ENCODE measurements around the gene TEX22.

Gene TEX22

GRCh38 chr14:105354541-105354940, 43.8 kb upstream of the TEX22 start:
- Histone ChIP-seq H3K36me3 (ENCODE audit: control insufficient read depth in 1 of 2, insufficient read depth in 2 of 2, low read depth in 1 of 2, low read length in 2 of 2) (peaks cover 21 to 68% of the 10 kb centered on the region in 2 experiments), H4K8ac (ENCODE audit: low read length) (no peak overlapping the region), H2AK5ac (ENCODE audit: low read length, severe bottlenecking) (no peak overlapping the region), H3K18ac (ENCODE audit: low read depth in 1 of 2, low read length in 2 of 2) (no peak overlapping the region), H2AFZ (ENCODE audit: low read depth, low read length) (no peak overlapping the region), H2BK12ac (ENCODE audit: low read length in 2 of 2) (no peak overlapping the region), H2BK5ac (ENCODE audit: low read depth, low read length, poor library complexity, severe bottlenecking) (no peak overlapping the region), H4K91ac (ENCODE audit: low read length) (no peak overlapping the region), H3K4me3 (ENCODE audit: insufficient read depth in 1 of 2, low read depth in 1 of 2, low read length in 2 of 2) (no peak overlapping the region), H3K4ac (ENCODE audit: low read depth in 1 of 2, low read length in 2 of 2) (no peak overlapping the region), H3K4me1 (ENCODE audit: control insufficient read depth, insufficient read depth, low read depth, low read length) (peaks cover 9% of the 10 kb centered on the region), H2BK120ac (ENCODE audit: low read depth, low read length) (no peak overlapping the region), H3K9me3 (ENCODE audit: control insufficient read depth, low read length) (no peaks in the 10 kb centered on the region), H3K9ac (ENCODE audit: low read length) (no peak overlapping the region), H3K4me2 (ENCODE audit: low read length, poor library complexity, severe bottlenecking) (no peak overlapping the region), H2BK15ac (ENCODE audit: low read depth, poor library complexity, severe bottlenecking) (no peak overlapping the region), H3K79me1 (replicated peaks; ENCODE audit: low read length, poor library complexity, severe bottlenecking) (peaks cover 18% of the 10 kb centered on the region), H3K27me3 (ENCODE audit: control insufficient read depth in 1 of 2, insufficient read depth in 1 of 2, low read length in 2 of 2) (no peaks in the 10 kb centered on the region), H3K14ac (ENCODE audit: low read length in 2 of 2) (no peak overlapping the region), H3K23ac (ENCODE audit: low read length in 2 of 2) (no peak overlapping the region), H3K27ac (ENCODE audit: low read length, poor library complexity, severe bottlenecking) (no peak overlapping the region)
- WGBS: 96% methylated on average over 20 of the region's 20 CpGs
- DNase-seq: no peak

GRCh38 chr14:105355049-105355575, 43.2 kb upstream of the TEX22 start:
- H3K4ac ChIP-seq (ENCODE audit: low read depth in 1 of 2, low read length in 2 of 2): no peak overlapping the region
- WGBS: 95% methylated on average over 27 of the region's 27 CpGs

DNA sequence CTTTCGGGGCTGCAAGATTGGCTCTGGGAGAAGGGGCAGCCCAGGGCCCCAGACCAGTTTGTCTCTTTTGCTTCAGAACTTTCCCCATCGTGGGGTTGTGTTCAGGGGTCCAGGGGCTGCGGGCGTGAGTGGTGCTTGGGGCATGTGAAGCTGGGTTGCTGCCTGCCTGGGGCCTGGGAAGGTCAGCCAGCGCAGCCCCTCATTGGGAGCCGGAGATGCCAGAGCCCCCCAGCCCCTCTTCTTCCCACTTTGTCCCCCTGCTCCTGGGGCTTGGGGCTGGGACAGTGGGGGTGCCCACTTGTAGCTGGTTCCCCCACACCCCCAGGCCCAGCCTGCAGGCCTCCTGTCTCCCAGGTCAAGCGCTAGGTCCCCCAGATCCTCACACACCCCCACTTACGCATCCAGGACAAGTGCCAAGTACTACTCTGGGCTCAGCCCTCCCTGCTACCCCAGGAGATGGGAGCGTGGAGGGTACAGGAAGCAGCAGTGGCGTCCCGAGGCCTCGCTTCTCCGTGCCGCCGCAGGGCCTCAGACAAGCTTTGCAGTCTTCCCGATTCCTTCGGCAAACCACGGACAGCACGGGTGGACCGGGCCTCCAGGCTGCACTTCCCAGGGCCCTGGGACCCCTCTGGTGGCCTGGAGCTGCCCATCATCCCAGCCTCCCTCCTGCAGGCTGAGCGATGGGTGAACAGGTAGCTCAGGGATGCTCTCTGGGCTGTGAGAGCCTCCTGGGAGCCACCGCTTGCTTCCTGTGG, 42.3 kb upstream of the TEX22 start:
- H4K91ac ChIP-seq (ENCODE audit: low read length): no peak overlapping the region
- H3K79me1 ChIP-seq (replicated peaks; ENCODE audit: low read length, poor library complexity, severe bottlenecking): peaks cover 9% of the 10 kb centered on the region

More at GRCh38 chr14:105355049-105355575, 43.2 kb upstream of the TEX22 start:
- no peak overlapping the region for H2BK12ac ChIP-seq (ENCODE audit: low read length in 2 of 2)
- H2AK5ac ChIP-seq (ENCODE audit: low read length, severe bottlenecking): no peak overlapping the region
- no peaks in the 10 kb centered on the region for H3K9me3 ChIP-seq (ENCODE audit: control insufficient read depth, low read length)
- H3K36me3 ChIP-seq (ENCODE audit: control insufficient read depth in 1 of 2, insufficient read depth in 2 of 2, low read depth in 1 of 2, low read length in 2 of 2): peaks cover 23 to 63% of the 10 kb centered on the region in 2 experiments
- H3K14ac ChIP-seq (ENCODE audit: low read length in 2 of 2): no peak overlapping the region
- peaks cover 9% of the 10 kb centered on the region for H3K4me1 ChIP-seq (ENCODE audit: control insufficient read depth, insufficient read depth, low read depth, low read length)
- no peak overlapping the region for H2AFZ ChIP-seq (ENCODE audit: low read depth, low read length)
- H2BK5ac ChIP-seq (ENCODE audit: low read depth, low read length, poor library complexity, severe bottlenecking): no peak overlapping the region
- H3K9ac ChIP-seq (ENCODE audit: low read length): no peak overlapping the region
- H3K18ac ChIP-seq (ENCODE audit: low read depth in 1 of 2, low read length in 2 of 2): no peak overlapping the region
- H3K27ac ChIP-seq (ENCODE audit: low read length, poor library complexity, severe bottlenecking): no peak overlapping the region
- H3K23ac ChIP-seq (ENCODE audit: low read length in 2 of 2): no peak overlapping the region
- H4K8ac ChIP-seq (ENCODE audit: low read length): no peak overlapping the region
- H3K27me3 ChIP-seq (ENCODE audit: control insufficient read depth in 1 of 2, insufficient read depth in 1 of 2, low read length in 2 of 2): no peaks in the 10 kb centered on the region
- H3K79me1 ChIP-seq (replicated peaks; ENCODE audit: low read length, poor library complexity, severe bottlenecking): peaks cover 15% of the 10 kb centered on the region
- no peak overlapping the region for H2BK120ac ChIP-seq (ENCODE audit: low read depth, low read length)
- H3K4me2 ChIP-seq (ENCODE audit: low read length, poor library complexity, severe bottlenecking): no peak overlapping the region
- H4K91ac ChIP-seq (ENCODE audit: low read length): no peak overlapping the region
- H3K4me3 ChIP-seq (ENCODE audit: insufficient read depth in 1 of 2, low read depth in 1 of 2, low read length in 2 of 2): no peak overlapping the region
- no peak overlapping the region for H2BK15ac ChIP-seq (ENCODE audit: low read depth, poor library complexity, severe bottlenecking)
- DNase-seq: no peak

DNA sequence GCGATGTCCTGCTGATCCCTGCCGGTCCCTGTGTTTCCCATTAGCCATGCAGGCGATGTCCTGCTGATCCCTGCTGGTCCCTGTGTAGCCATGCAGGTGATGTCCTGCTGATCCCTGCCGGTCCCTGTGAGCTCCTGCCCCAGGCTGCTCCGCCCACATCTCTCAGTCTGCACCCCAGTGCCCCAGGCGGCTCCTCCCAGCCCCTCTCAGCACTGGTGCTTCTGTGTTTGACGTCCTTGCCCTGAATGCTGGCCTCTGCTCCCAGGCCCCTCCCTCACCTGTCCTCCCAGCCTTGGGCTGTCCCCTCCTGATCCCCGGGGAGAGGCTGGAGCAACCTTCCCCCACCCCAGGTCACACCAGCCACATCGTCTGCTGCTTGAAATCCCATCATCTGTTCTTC, 41.4 kb upstream of the TEX22 start:
- Histone ChIP-seq H3K79me1 (replicated peaks; ENCODE audit: low read length, poor library complexity, severe bottlenecking) (peaks cover 9% of the 10 kb centered on the region), H3K18ac (ENCODE audit: low read depth in 1 of 2, low read length in 2 of 2) (no peak overlapping the region), H3K9me3 (ENCODE audit: control insufficient read depth, low read length) (no peaks in the 10 kb centered on the region), H2BK5ac (ENCODE audit: low read depth, low read length, poor library complexity, severe bottlenecking) (no peak overlapping the region), H4K8ac (ENCODE audit: low read length) (no peak overlapping the region), H3K4ac (ENCODE audit: low read depth in 1 of 2, low read length in 2 of 2) (no peak overlapping the region), H3K14ac (ENCODE audit: low read length in 2 of 2) (no peak overlapping the region), H2AFZ (ENCODE audit: low read depth, low read length) (no peak overlapping the region), H3K4me1 (ENCODE audit: control insufficient read depth, insufficient read depth, low read depth, low read length) (peaks cover 7% of the 10 kb centered on the region), H3K27ac (ENCODE audit: low read length, poor library complexity, severe bottlenecking) (no peak overlapping the region), H2BK120ac (ENCODE audit: low read depth, low read length) (no peak overlapping the region), H3K9ac (ENCODE audit: low read length) (no peak overlapping the region), H3K23ac (ENCODE audit: low read length in 2 of 2) (no peak overlapping the region), H3K36me3 (ENCODE audit: control insufficient read depth in 1 of 2, insufficient read depth in 2 of 2, low read depth in 1 of 2, low read length in 2 of 2) (peaks cover 27 to 63% of the 10 kb centered on the region in 2 experiments), H2BK12ac (ENCODE audit: low read length in 2 of 2) (no peak overlapping the region), H3K4me3 (ENCODE audit: insufficient read depth in 1 of 2, low read depth in 1 of 2, low read length in 2 of 2) (no peak overlapping the region), H3K4me2 (ENCODE audit: low read length, poor library complexity, severe bottlenecking) (no peak overlapping the region), H3K27me3 (ENCODE audit: control insufficient read depth in 1 of 2, insufficient read depth in 1 of 2, low read length in 2 of 2) (no peaks in the 10 kb centered on the region), H2BK15ac (ENCODE audit: low read depth, poor library complexity, severe bottlenecking) (no peak overlapping the region), H4K91ac (ENCODE audit: low read length) (no peak overlapping the region), H2AK5ac (ENCODE audit: low read length, severe bottlenecking) (no peak overlapping the region)
- no peak for DNase-seq
- 66% methylated on average over 9 of the region's 9 CpGs for WGBS

More for the DNA sequence above, 42.3 kb upstream of the TEX22 start:
- H2AFZ ChIP-seq (ENCODE audit: low read depth, low read length): no peak overlapping the region
- no peak overlapping the region for H2BK5ac ChIP-seq (ENCODE audit: low read depth, low read length, poor library complexity, severe bottlenecking)
- H3K4me3 ChIP-seq (ENCODE audit: insufficient read depth in 1 of 2, low read depth in 1 of 2, low read length in 2 of 2): no peak overlapping the region
- no peak overlapping the region for H2AK5ac ChIP-seq (ENCODE audit: low read length, severe bottlenecking)
- H3K9me3 ChIP-seq (ENCODE audit: control insufficient read depth, low read length): no peaks in the 10 kb centered on the region
- no peaks in the 10 kb centered on the region for H3K27me3 ChIP-seq (ENCODE audit: control insufficient read depth in 1 of 2, insufficient read depth in 1 of 2, low read length in 2 of 2)
- H2BK12ac ChIP-seq (ENCODE audit: low read length in 2 of 2): no peak overlapping the region
- no peak overlapping the region for H3K9ac ChIP-seq (ENCODE audit: low read length)
- peaks cover 29 to 60% of the 10 kb centered on the region in 2 experiments for H3K36me3 ChIP-seq (ENCODE audit: control insufficient read depth in 1 of 2, insufficient read depth in 2 of 2, low read depth in 1 of 2, low read length in 2 of 2)
- no peak overlapping the region for H3K27ac ChIP-seq (ENCODE audit: low read length, poor library complexity, severe bottlenecking)
- peaks cover 9% of the 10 kb centered on the region for H3K4me1 ChIP-seq (ENCODE audit: control insufficient read depth, insufficient read depth, low read depth, low read length)
- no peak overlapping the region for H4K8ac ChIP-seq (ENCODE audit: low read length)
- no peak for DNase-seq
- H3K18ac ChIP-seq (ENCODE audit: low read depth in 1 of 2, low read length in 2 of 2): no peak overlapping the region
- H2BK15ac ChIP-seq (ENCODE audit: low read depth, poor library complexity, severe bottlenecking): no peak overlapping the region
- no peak overlapping the region for H3K4me2 ChIP-seq (ENCODE audit: low read length, poor library complexity, severe bottlenecking)
- H3K23ac ChIP-seq (ENCODE audit: low read length in 2 of 2): no peak overlapping the region
- H2BK120ac ChIP-seq (ENCODE audit: low read depth, low read length): no peak overlapping the region
- no peak overlapping the region for H3K4ac ChIP-seq (ENCODE audit: low read depth in 1 of 2, low read length in 2 of 2)
- peak overlapping the region in 1 of 2 experiments; percentile 8 for H3K14ac ChIP-seq (ENCODE audit: low read length in 2 of 2)
- 94% methylated on average over 21 of the region's 22 CpGs for WGBS
